H9 (cell line): ENCODE results near the gene DOCK7. TPM values are rescaled to one million over a fixed set of nuclear protein-coding genes. Genes with fewer than 3 reads are reported as not detected.

Experiments used
- DNase-seq: peaks from one replicate; pipeline ENCODE4 v3.0.0-alpha.2; 2017
- H2AFZ ChIP-seq: one replicate; pipeline ENCODE4 v1.6.1; 2013; ENCODE audit warnings: mild to moderate bottlenecking, low read length, control low read depth, moderate library complexity
- H2AK5ac ChIP-seq: 2 replicates; pipeline ENCODE4 v1.6.1; 2013; ENCODE audit warnings: low read length, control low read depth, mixed read lengths; ENCODE audit not compliant: insufficient read length
- H2BK120ac ChIP-seq: one replicate; pipeline ENCODE4 v1.6.1; 2013; ENCODE audit warnings: low read depth, mild to moderate bottlenecking, low read length, control low read depth, inconsistent platforms; ENCODE audit not compliant: poor library complexity, severe bottlenecking
- H2BK12ac ChIP-seq: 2 replicates; pipeline ENCODE4 v1.6.1; 2013; ENCODE audit warnings: low read length, control low read depth, mixed read lengths, low read depth; ENCODE audit not compliant: insufficient read length
- H2BK15ac ChIP-seq: 2 replicates; pipeline ENCODE4 v1.6.1; 2013; ENCODE audit warnings: low read depth, low read length, control low read depth
- H2BK20ac ChIP-seq: one replicate; pipeline ENCODE4 v1.6.1; 2013; ENCODE audit warnings: low read depth, mild to moderate bottlenecking, low read length, control low read depth, inconsistent platforms; ENCODE audit not compliant: poor library complexity, severe bottlenecking
- H2BK5ac ChIP-seq: 2 replicates; pipeline ENCODE4 v1.6.1; 2013; ENCODE audit warnings: low read length, control low read depth, mixed read lengths; ENCODE audit not compliant: insufficient read length
- H3K14ac ChIP-seq: 2 replicates; pipeline ENCODE4 v1.6.1; 2013; ENCODE audit warnings: low read length, control low read depth; ENCODE audit not compliant: insufficient read depth
- H3K18ac ChIP-seq: 2 replicates; pipeline ENCODE4 v1.6.1; 2013; ENCODE audit warnings: low read depth, mild to moderate bottlenecking, mixed read lengths, low read length, control low read depth; ENCODE audit not compliant: insufficient read length
- H3K23ac ChIP-seq: 2 replicates; pipeline ENCODE4 v1.6.1; 2013; ENCODE audit warnings: low read length, control low read depth, mixed read lengths, low read depth; ENCODE audit not compliant: insufficient read length
- H3K23me2 ChIP-seq: 2 replicates; pipeline ENCODE4 v1.6.1; 2013; ENCODE audit warnings: low read depth, mild to moderate bottlenecking, mixed read lengths, low read length, control low read depth; ENCODE audit not compliant: insufficient read length, poor library complexity, severe bottlenecking
- H3K27ac ChIP-seq: 2 replicates; pipeline ENCODE4 v1.5.1; 2013; ENCODE audit warnings: low read length, control low read depth, mixed read lengths, low read depth; ENCODE audit not compliant: insufficient read length
- H3K27me3 ChIP-seq: 2 replicates; pipeline ENCODE4 v1.6.1; 2013; ENCODE audit warnings: low read length, control low read depth, inconsistent platforms; ENCODE audit not compliant: insufficient read depth
- H3K4ac ChIP-seq: 2 replicates; pipeline ENCODE4 v1.6.1; 2013; ENCODE audit warnings: low read depth, mild to moderate bottlenecking, control low read depth, inconsistent platforms, low read length, moderate library complexity
- H3K4me1 ChIP-seq: 2 replicates; pipeline ENCODE4 v1.6.1; 2013; ENCODE audit warnings: low read length, control low read depth, inconsistent platforms; ENCODE audit not compliant: insufficient read depth
- H3K4me2 ChIP-seq: 2 replicates; pipeline ENCODE4 v1.6.1; 2013; ENCODE audit warnings: low read length, control low read depth, mixed read lengths; ENCODE audit not compliant: insufficient read length, insufficient read depth
- H3K56ac ChIP-seq: 2 replicates; pipeline ENCODE4 v1.6.1; 2013; ENCODE audit warnings: low read depth, mild to moderate bottlenecking, mixed read lengths, low read length, control low read depth; ENCODE audit not compliant: insufficient read length
- H3K79me1 ChIP-seq: 2 replicates; pipeline ENCODE4 v1.6.1; 2013; ENCODE audit warnings: low read depth, mild to moderate bottlenecking, moderate library complexity, low read length, control low read depth, inconsistent platforms; ENCODE audit not compliant: insufficient read depth, poor library complexity, severe bottlenecking
- H3K79me2 ChIP-seq: 2 replicates; pipeline ENCODE4 v1.6.1; 2013; ENCODE audit warnings: low read length, control low read depth, inconsistent platforms; ENCODE audit not compliant: insufficient read depth
- H3K9ac ChIP-seq: 2 replicates; pipeline ENCODE4 v1.6.1; 2013; ENCODE audit warnings: low read length, control low read depth, mixed read lengths; ENCODE audit not compliant: insufficient read length; ENCODE audit errors: extremely low read depth
- H3K9me3 ChIP-seq: one replicate; pipeline ENCODE4 v1.6.1; 2013; ENCODE audit warnings: low read depth, low read length, inconsistent platforms; ENCODE audit not compliant: control insufficient read depth
- H3T11ph ChIP-seq: one replicate; pipeline ENCODE4 v1.6.1; 2013; ENCODE audit warnings: mild to moderate bottlenecking, low read length, control low read depth, inconsistent platforms
- H4K20me1 ChIP-seq: one replicate; pipeline ENCODE4 v1.6.1; 2013; ENCODE audit not compliant: control insufficient read depth, insufficient read length, insufficient read depth
- H4K5ac ChIP-seq: 2 replicates; pipeline ENCODE4 v1.6.1; 2013; ENCODE audit warnings: low read depth, mild to moderate bottlenecking, mixed read lengths, low read length, control low read depth; ENCODE audit not compliant: insufficient read length
- H4K8ac ChIP-seq: replicated peaks from 2 replicates; pipeline ENCODE4 v1.6.1; 2013; ENCODE audit warnings: low read length, control low read depth, mixed read lengths, low read depth; ENCODE audit not compliant: insufficient read length
- H4K91ac ChIP-seq: 2 replicates; pipeline ENCODE4 v1.6.1; 2013; ENCODE audit warnings: low read depth, mild to moderate bottlenecking, moderate library complexity, mixed read lengths, low read length, control low read depth; ENCODE audit not compliant: insufficient read length
- H3K27ac Mint-ChIP-seq, 3 experiments: 2 replicates in 2 of 3; 3 replicates in 1 of 3; pipeline ENCODE4 v1.8.0; 2020 to 2021; ENCODE audit warnings: mixed read lengths in 3 of 3, mild to moderate bottlenecking in 1 of 3, moderate library complexity in 1 of 3
- H3K27me3 Mint-ChIP-seq: 2 replicates; pipeline ENCODE4 v1.8.0; 2021; ENCODE audit warnings: low read depth, mild to moderate bottlenecking, moderate library complexity, mixed read lengths
- H3K36me3 Mint-ChIP-seq, 3 experiments: 2 replicates in 2 of 3; 3 replicates in 1 of 3; pipeline ENCODE4 v1.8.0; 2020 to 2021; ENCODE audit warnings: low read depth in 3 of 3, mixed read lengths in 3 of 3; ENCODE audit not compliant: insufficient read depth in 1 of 3
- H3K4me1 Mint-ChIP-seq, 2 experiments: 2 replicates each; pipeline ENCODE4 v1.8.0; 2020; ENCODE audit warnings: mixed read lengths in 2 of 2
- H3K4me3 Mint-ChIP-seq, 2 experiments: 2 replicates in 1 of 2; 3 replicates in 1 of 2; pipeline ENCODE4 v1.8.0; 2020 to 2021; ENCODE audit warnings: mild to moderate bottlenecking in 2 of 2, mixed read lengths in 2 of 2, moderate library complexity in 1 of 2
- H3K9me3 Mint-ChIP-seq, 2 experiments: 2 replicates in 1 of 2; 3 replicates in 1 of 2; pipeline ENCODE4 v1.8.0; 2020; ENCODE audit warnings: mild to moderate bottlenecking in 2 of 2, mixed read lengths in 2 of 2, moderate library complexity in 1 of 2
- CTCF ChIP-seq: fragments of 200-600 bp; sonication (generic); conservative IDR thresholded peaks from 3 replicates; pipeline ENCODE4 v1.8.0; 2021; ENCODE audit warnings: antibody characterized with exemption, mild to moderate bottlenecking
- WGBS: extraction: QIAGEN DNeasy Blood & Tissue Kit; methylation state at CpG from one replicate; pipeline ENCODE4 v1.1.7; 2013; ENCODE audit warnings: missing lambda C conversion rate, low lambda C conversion rate, mixed read lengths; ENCODE audit not compliant: insufficient read length; ENCODE audit errors: extremely low coverage; 5-methylcytosine and 5-hydroxymethylcytosine counted together
- total RNA-seq: library from RNA; stranded (reverse); gene quantifications from 2 replicates; pipeline ENCODE4 v1.2.1, GENCODE V29; 2021

DOCK7 gene
- total RNA-seq, 1 experiment from 2014 or later, result 36.8 TPM

GRCh38 chr1:62433861-62434617 is 254.1 kb downstream of the DOCK7 start:
- H3K9me3 Mint-ChIP-seq, result no peaks in the 10 kb centered on the region
- Histone ChIP-seq H3K4me2 (no peak overlapping the region), H3K23ac (no peak overlapping the region), H3K4me1 (no peaks in the 10 kb centered on the region), H3K4ac (no peak overlapping the region), H3K79me1 (no peaks in the 10 kb centered on the region), H3K27ac (no peak overlapping the region), H2BK120ac (no peak overlapping the region), H2BK12ac (no peak overlapping the region), H4K8ac (no peak overlapping the region), H2BK15ac (no peak overlapping the region), H2BK5ac (no peak overlapping the region), H4K91ac (no peak overlapping the region), H3K56ac (no peak overlapping the region), H4K5ac (no peak overlapping the region), H3T11ph (no peak overlapping the region), H3K23me2 (peaks cover 16% of the 10 kb centered on the region), H3K18ac (no peak overlapping the region), H3K9me3 (no peaks in the 10 kb centered on the region), H4K20me1 (no peaks in the 10 kb centered on the region), H3K79me2 (peaks cover 15% of the 10 kb centered on the region), H3K9ac (no peak overlapping the region), H2AK5ac (no peak overlapping the region), H3K14ac (no peak overlapping the region), H2AFZ (no peak overlapping the region), H2BK20ac (no peak overlapping the region), H3K27me3 (no peaks in the 10 kb centered on the region)
- DNase-seq, result no peak
- no peak for TF ChIP-seq CTCF
- peak overlapping the region in 1 of 2 experiments; percentile 88; a peak in 1 of 5 replicates for H3K4me3 Mint-ChIP-seq
- peaks cover 13 to 15% of the 10 kb centered on the region in 2 experiments for H3K4me1 Mint-ChIP-seq
- H3K27ac Mint-ChIP-seq, result peak overlapping the region in 1 of 3 experiments; percentile 74; a peak in 1 of 7 replicates
- H3K36me3 Mint-ChIP-seq, result peaks cover 0 to 4% (median 0%) of the 10 kb centered on the region in 3 experiments; a peak in 3 of 7 replicates
- H3K27me3 Mint-ChIP-seq, result peaks cover 3% of the 10 kb centered on the region; the same call in 1 of the 2 replicates
- no CpG with 5 or more reads among the region's 10 CpGs for WGBS
